ENCODE data around the gene AMPH.

DNA sequence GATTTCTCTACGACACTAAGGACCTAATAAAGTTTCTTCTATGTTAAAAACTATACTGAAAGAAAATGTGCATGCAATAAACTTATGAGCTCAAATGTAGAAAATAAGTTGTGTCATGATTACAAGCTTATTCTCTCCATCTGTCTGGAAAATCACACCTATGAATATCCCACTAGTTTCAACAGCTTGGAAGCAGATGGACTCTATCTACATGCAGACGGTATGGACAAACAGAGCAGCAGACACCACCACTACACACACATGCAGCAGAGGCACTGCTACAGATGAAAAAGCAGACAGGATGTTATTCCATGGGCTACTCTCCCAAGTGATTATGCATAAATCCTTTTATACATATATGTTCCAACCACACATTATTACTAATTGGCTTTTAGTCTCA is 234.3 kb downstream of the AMPH start:
- no peak for TF ChIP-seq POLR2A (IDR thresholded peaks at IDR 0.05; ENCODE audit: low read depth, low read length)
- no peak for TF ChIP-seq TAF1 (IDR thresholded peaks at IDR 0.05; ENCODE audit: borderline replicate concordance, low read depth, low read length)

All from GM12892 (cell line).